ENCODE measurements around the gene VSIG1.

Gene VSIG1

DNA sequence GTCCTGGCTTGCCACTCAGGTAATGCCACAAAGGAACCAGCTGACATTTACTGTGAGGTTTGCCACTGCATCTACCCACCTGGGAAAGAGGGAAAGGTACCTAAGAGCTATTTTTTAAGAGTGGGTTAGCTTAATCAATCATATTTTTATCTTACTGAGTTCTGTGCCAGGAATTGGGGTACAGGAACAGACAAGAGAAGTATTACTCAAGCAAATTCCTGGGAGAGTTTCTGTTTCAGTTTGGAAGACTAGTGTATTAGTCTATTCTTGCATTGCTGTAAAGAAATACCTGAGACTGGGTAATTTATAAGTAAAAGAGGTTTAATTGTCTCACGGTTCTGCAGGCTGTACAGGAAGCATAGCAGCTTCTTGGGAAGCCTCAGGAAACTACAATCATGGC lies 23.3 kb downstream of the VSIG1 start:
- no peak for DNase-seq

DNA sequence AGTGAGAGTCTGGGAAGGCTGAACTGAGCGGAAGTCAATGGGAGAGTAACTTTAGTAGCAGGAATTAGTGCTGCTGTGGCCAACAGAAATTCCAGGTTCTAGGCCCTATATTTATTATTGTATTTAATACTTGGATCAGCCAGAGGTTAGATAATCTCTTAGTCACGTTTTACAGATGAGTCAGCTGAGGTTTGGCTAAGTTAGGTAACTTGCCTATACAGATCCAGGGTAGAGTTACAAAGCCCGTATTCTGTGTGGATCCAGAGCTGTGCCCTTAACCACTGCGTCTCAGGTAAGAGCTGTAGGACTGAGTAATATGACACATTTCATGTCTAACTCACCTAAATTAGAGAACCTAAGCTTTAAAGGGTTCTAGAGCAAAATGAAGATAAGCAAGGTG lies 26.0 kb downstream of the VSIG1 start:
- no peak for DNase-seq

GRCh38 chrX:108071578-108071977 lies 26.7 kb downstream of the VSIG1 start:
- DNase-seq, result no peak

DNA sequence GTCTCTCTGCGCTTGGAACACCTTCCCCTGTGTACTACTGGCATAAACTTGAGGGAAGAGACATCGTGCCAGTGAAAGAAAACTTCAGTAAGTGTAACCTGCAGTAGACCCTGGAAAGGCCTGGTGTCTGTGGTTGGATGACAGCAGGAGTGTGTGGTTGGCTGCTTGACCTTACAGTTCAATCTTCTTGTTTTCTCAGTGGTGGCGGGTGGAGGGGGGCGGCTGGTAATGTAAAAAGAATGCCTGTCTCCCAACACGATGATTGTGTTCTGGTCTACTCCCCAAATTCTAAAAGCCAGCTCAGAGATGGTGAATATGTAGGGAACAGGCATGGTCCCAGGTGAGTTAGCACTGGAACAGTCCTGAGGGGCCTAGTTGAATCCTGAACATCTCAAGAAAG lies 27.9 kb downstream of the VSIG1 start:
- DNase-seq, result no peak

GRCh38 chrX:108081110-108081509 lies 36.2 kb downstream of the VSIG1 start:
- no peak for DNase-seq

GRCh38 chrX:108087792-108088191 lies 42.9 kb downstream of the VSIG1 start:
- no peak for DNase-seq

DNA sequence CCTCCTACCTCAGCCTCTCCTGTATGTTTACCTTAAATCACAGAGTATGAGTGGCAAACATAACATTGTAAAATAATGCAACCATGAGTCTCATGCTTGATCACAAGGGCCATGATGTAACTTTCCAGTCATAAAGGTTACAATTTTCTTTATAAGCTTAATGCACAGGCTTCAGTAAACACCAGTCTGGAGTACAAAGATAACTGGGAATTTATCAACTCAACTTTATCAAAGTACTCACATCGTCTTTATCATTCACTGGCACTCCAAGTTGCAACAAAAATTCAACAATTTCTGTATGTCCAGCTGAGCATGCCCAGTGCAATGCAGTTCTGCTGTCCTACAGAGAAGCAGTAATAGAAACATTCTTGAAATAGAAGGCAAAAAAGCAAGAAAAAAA lies 43.6 kb downstream of the VSIG1 start:
- no peak for DNase-seq

DNA sequence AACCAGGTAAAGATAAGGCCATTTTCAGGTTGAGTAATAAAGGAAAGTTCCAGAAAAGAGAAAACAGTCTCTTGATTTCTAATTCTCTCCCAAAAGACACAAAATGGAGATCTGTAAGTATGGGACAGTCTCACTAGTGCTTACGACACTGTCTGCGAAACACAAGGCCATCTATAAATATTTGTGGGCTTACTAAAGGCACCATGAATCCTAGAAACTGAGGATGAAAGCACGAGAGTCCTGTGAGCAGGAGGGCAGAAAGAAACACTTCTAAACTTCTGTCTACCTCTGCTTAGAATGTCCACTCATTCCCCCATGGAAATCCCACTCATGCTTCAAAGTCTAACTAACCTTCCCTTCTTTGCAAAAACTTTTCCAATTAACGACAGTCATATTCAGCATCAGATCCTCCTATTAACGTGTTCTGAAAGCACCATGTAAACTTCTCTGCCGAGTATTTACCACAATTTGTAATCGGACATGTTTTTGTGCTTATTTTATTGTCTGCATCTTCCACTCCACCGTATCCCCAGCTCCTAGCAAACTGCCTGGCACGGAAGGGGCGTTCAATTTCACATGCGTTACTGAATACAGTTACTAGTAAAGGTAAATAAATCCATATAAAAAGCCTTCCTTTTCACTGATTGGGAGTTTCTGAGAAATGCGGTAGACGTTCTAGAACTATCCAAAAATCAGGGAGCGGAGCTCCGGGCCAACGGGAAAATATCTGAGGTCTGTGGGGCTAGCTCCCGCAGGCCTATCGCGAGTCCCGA lies 45.8 kb downstream of the VSIG1 start:
- DNase-seq, result no peak

DNA sequence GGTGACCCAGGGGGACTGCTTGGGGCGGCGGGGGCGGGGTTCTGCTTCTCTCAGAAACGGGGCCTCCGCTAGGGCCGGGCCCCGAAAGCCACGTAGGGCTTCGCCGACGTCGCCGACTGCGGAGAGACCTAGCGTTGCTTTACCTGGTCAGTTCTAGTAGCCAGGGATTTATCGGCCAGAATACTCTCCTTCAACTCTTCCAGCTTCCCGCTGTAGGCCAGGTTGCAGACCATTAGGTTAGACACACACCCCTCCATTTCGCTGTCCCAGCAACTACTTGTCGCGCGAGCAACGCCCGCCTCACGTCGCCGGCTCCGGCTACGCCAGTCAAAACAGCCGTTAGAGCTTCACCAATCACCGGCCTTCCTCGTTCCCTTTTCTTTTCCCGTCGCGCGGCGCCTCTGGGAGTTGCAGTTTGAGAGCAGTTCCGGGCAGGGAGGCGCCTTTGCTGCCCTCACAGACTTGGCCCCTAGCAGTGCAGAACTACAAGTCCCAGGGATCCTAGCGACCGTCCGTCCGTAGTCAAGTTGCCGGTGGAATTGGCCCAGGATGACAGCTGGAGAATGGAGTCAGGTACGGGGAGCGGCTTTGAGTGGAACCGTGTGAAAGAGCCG lies 46.5 kb downstream of the VSIG1 start, which contains the start of the genes ATG4A and PSMD10:
ATG4A (plus strand) TSS at position 515 of the 614 bp plus-strand sequence; CDS start at position 564, 49 bp downstream.
PSMD10 (minus strand) TSS at position 279 of the 614 bp plus-strand sequence; CDS start at position 257, 22 bp downstream.
- DNase-seq, result peak; percentile 80

- DNase-seq, result no peak
Measured at GRCh38 chrX:108091878-108092291, 47.0 kb downstream of the VSIG1 start.

DNA sequence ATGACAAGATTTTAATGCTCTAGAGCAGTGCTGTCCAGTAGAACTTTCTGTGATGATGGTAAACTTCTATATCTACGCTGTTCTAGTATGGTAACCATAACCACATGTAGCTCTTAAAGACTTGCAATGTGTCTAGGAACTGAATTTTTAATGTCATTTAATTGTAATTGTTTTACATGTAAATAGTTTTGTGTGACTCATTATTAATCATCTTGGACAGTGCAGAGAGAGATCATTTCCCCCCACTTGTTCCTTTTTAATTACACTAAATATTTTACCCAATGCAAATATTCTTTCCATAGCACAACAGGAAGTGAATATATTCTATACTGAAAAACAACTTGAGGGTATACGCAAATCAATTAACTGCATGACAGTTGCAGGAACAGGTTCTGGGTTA lies 52.5 kb downstream of the VSIG1 start:
- DNase-seq, result no peak

DNA sequence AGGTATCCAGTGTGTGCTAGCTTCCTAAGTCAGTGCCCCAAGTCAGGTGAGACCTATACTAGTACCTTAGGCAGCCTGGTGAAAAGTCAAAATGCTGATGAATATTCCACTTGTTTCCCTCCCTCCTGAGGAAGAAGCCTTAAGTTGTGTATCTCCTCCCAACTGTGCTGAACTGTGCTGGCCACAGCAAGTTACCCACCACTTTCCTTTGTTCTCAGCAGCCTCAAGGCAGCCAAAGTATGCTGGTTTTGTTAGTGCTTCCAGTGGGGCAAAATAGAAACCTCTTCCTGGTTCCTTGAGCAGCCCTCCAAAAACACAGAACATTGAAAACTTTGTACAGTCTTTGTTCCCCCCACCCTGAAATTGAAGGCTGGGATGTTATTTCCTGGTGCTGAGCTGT lies 60.6 kb downstream of the VSIG1 start:
- DNase-seq, result no peak

- no peak for DNase-seq
Measured at GRCh38 chrX:108114541-108114940, 69.7 kb downstream of the VSIG1 start.

DNA sequence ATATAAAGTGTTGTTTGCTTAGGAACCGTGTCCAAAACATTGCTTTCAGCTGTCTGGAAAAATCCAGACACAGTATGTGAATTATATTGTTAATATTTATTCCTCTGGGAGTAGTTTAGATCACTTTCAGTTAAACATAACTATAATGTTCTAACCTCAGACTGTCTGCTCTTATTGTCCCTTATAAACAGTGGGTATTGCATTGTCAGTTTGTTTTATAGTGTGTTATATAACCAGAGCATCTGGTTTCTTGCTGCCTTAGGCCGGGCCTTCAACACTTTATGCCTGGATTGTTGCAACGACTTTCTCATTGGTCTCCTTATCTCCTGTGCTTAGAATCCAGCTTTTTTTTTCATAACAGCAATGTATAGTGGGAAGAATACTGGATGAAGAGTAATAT lies 73.1 kb downstream of the VSIG1 start:
- no peak for DNase-seq

DNA sequence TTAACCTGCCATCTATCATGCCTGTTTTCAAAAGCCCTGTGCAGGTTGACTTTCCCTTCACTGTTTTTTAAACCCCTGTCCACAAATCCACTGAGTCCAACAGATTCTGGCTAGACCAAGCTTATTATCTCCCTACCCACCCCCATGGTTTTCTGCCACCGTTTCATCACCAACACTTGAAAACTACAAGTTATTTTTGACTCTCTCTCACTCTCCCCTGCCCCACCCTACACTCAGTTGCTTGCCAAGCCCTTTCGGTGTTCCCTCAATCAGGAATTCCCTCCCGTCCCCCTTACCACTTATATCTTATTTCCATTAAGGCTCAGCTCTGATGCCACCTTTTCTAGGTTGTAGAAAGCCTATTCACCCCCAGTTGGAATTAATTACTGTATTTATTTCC lies 76.4 kb downstream of the VSIG1 start:
- no peak for DNase-seq

GRCh38 chrX:108122748-108123147 lies 77.9 kb downstream of the VSIG1 start:
- DNase-seq, result no peak

DNA sequence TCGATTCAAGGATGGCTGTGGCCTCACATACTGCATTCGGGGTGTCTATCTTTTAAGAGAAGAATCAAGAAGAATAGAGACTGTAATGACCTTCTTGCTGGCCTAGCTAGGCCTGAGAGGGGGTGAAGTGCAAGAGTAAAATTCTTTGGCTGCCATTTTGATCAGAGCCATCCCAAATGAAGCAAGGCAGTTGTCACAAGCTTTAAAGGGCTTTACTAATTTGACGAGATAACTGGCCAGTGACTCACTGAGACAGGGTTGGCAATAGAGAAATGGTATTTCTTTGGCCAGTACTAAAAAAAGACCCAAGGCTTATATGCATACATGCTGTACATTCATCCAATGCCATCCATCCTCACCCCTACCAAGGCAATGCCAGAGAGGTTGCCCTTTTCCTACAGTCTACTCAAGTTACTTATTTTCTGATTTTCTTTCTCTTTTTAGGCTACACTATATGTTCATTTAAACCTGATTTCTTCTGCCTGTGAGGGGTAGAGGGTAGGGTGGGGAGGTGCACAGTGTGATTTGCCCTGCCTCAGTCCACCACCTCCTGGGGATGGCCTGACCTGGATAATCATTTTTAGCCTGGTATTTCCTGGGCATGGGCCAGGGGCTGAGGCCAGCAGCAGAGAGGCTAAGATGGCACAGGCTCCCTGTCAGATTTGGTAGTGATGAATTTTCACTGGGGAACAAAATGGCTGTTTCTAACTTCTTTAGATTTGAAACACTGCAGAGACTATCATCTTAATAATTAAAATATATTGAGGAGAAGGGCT lies 78.9 kb downstream of the VSIG1 start:
- DNase-seq, result no peak

GRCh38 chrX:108126661-108127060 lies 81.8 kb downstream of the VSIG1 start:
- no peak for DNase-seq

GRCh38 chrX:108127152-108127551 lies 82.3 kb downstream of the VSIG1 start:
- no peak for DNase-seq

All from activated CD4-positive, alpha-beta T cell treated with anti-CD3 and anti-CD28 coated beads for 1 hour (primary cell).